HG03103 (cell line): ENCODE measurements around the gene LIPT1.
"Not testable (repeated sequence)": the region's sequence is repeated elsewhere in the genome, so short reads cannot be mapped to it uniquely, and the experiment has no call there.

ENCODE experiments used
- ATAC-seq: cut with Tn5 transposase; IDR thresholded peaks from one replicate; pipeline ENCODE4 v1.9.1; 2021; ENCODE audit warnings: low read depth; ENCODE audit not compliant: unreplicated experiment

LIPT1 gene

DNA sequence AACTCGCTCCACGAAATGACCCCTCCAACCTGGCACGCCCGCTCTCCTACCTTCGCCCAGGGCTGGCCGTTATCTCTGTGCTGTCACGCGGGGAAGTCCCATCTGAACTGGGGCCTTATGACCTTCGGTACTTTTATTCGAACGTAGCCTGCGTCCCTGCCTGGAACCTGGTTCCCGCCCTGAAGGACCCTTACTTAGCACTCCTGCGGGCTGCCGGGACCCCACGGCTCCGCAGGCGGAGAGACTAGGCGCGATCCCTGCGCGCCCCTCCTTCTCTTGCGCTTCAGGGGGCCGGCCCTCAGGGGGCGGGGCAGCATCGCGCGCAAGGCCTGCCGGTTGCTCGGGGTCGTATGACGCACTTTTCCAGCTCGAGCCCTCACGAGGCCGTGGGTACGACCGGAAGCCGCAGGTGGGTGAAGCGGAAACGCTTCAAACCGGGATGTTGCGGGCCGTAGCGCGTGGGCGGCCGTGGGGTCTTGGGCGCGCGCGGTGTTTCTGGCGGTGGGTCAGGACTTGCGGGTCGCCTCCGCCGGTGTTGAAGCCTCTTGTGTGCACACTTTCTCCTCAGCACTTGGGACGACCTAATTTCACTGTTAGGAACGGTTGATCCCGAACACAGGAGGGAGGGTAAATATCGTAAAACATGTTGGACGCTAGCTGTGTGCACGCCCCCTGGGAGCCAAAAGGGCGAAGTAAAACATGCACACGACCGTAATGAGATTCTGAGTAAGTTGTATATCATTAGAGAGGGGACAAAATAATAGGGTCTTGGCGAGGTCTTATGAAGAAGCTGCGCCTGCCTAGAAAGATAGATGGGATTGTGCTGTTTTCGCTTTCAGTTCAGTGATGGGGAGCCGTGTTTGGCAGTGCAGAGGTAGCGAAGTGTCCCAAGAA, at the start of gene LIPT1, which contains the start of gene TSGA10:
TSS of gene LIPT1 (plus strand) at position 325 of the 894 bp plus-strand sequence. CDS start 6,991 bp downstream, outside the sequence.
TSS of gene TSGA10 (minus strand) at position 300 of the 894 bp plus-strand sequence. CDS start 45,503 bp downstream, outside the sequence.
- ATAC-seq, result peak; percentile 90

DNA sequence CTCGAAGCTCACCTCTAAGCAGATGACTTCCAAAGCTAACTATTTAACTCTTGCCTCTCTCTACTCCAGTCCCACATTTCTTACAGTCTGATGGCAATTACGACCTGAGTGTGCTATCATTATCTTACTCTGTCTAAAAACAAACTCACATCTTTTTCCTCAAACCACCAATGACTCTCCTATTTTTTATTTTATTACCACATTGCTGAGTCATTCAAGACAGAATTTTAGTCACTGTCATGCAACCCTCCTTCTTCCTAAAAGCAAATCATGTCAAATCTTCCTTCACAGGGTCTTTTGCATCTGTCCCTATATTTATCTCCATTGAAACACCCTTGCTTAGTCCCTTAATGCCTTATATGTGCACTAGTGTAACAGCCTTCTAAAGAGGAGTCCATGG, 47.9 kb upstream of the LIPT1 start:
- ATAC-seq, result no peak

DNA sequence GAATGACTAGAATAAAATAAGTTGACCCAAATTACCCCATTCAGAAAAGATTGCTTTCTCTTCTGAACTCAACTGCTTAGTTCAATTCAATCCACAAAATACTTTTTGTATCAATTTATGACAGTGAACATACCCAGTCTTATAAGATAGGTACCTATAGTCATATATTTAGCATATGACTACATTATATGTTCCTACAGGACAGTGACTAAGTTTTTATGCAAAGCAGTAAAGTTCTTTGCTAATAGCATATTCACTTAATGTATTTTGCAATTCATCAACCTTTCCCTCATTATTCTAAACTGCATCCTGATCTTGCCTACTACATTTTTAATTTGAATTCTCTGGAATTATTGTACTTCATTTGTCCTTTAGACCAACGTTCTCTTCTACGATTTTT, 43.5 kb upstream of the LIPT1 start:
- ATAC-seq, result no peak

DNA sequence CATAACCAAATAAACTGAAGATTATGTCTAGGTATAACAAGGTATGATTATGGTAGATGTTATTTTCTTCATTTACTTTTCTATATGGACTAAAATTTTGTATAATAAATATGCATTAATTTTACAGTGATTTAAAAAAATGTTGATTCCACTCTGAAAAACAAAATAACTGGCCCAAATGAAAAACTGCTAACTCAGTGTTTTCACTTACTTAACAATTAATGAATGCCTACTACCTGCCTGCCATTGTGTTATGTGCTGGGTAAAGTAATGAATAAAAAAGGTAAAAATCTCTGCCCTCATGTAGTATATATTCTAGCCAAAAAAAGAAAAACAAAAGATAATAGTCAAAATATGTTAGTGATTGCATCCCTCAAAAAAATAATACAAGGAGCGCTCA, 42.8 kb upstream of the LIPT1 start:
- no peak for ATAC-seq

DNA sequence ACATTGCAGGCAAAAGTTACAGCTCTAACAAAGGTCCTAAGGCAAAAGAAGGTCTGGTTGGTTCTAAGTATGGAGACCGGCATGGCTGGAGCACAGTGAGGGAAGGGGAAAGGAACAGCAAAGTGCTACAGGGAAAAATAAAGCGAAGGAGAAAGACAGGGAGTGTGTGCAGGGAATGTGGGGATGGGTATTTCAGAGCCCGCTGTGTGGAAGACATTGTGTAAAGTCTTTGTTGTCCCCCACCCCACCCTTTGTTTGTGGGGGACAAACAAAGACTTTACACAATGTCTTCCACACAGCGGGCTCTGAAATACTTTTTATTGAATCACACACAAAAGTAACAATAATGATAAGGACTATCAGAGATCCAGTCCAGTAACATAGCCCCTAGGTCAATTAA, 42.1 kb upstream of the LIPT1 start:
- ATAC-seq, result no peak

DNA sequence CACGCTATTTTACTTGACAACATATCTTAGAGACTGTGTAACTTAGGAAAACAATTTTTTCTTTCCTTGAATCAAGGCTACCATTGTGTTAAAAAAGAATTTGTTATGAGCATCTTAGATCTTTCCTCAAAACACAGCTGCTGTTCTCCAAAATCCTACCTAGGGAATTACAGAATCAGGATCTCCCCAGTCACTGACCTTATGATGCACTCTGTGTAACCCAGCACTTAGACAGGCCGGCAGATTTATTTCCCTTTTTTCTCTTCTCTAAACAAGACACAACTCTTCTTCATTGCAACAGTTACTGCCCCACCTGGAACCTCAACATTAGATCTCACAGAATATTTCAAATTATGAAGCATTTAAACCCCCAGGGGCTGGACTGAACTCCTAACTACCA, 26.8 kb upstream of the LIPT1 start:
- no peak for ATAC-seq

DNA sequence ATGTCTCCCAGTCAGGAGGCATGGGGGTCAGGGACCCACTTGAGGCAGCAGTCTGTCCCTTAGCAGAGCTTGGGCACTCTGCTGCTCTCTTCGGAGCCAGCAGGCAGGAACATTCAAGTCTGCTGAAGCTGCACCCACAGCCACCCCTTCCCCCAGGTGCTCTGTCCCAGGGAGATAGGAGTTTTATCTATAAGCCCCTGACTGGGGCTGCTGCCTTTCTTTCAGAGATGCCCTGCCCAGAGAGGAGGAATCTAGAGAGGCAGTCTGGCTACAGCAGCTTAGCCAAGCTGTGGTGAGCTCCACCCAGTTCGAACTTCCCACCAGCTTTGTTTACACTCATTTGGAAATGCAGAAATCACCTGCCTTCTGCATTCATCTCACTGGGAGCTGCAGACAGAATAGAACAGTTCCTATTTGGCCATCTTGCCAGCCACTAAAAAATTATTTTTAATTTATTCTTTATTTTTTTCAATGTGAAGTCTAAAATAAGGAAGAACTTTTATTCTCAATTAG, 19.7 kb upstream of the LIPT1 start:
- ATAC-seq, result not testable (repeated sequence)

DNA sequence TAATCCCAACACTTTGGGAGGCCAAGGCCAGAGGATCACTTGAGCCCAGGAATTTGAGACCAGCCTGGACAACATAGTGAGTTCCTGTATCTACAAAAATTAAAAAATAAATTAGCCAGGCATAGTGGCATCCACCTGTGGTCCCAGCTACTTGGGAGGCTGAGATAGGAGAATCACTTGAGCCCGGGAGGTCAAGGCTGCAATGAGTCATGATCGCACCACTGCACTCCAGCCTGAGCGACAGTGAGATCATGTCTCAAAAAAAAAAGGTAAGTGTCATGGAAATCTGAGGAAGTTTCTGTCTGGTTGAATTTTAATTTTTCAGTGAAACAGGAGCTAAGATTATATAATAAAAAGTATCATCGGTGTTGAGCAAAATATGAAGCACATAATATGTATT, 15.8 kb upstream of the LIPT1 start:
- ATAC-seq, result no peak

DNA sequence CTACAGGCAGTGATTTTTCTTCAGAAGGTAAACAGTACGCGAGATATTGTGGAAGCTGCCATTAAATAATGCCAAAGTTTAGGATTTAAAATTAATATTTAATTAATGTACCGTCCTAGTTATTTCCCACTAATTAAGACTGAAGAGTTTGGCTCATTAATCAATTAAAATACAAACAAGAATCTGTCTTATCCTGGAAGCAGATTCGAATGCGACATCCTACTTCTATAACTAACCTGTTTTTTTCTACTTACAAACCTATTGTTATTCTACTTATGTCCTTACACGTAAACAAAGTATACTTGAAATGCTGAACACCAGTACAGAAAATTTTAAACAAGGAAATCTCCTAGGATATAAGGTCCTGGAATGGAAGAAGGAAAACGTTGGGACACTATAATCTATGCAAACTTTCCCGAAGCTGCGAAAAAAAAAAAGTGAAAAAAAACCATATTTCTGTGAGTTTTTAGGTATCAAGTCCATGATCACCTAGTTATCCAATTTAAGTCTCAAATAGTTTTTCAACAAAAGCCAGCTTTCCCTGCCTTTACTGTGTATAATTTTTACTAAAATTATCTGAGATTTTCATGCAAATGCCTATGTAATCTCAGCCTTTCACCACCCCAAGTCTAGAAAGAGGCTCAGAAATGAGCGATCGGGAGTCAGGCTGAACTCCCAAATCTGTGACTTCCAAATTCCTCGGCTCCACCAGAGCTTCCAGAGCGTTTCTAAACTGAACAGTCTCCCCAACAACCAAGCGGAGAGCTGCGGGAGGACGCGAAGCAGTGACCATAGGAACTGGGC, 14.5 kb upstream of the LIPT1 start:
- no peak for ATAC-seq

DNA sequence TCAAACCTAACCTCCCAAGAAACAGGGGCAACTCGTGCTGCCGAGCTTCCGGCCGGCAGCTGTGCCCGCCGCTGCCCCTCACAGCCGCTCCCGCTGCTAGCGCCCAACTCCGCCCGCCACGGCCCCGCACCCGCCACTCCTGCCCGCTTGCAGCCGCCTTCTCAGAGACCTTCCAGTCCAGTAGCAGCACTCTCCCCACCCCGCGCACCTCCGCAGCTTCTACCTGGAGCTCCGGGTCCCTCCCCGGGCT, 14.0 kb upstream of the LIPT1 start:
- ATAC-seq, result peak; percentile 31

DNA sequence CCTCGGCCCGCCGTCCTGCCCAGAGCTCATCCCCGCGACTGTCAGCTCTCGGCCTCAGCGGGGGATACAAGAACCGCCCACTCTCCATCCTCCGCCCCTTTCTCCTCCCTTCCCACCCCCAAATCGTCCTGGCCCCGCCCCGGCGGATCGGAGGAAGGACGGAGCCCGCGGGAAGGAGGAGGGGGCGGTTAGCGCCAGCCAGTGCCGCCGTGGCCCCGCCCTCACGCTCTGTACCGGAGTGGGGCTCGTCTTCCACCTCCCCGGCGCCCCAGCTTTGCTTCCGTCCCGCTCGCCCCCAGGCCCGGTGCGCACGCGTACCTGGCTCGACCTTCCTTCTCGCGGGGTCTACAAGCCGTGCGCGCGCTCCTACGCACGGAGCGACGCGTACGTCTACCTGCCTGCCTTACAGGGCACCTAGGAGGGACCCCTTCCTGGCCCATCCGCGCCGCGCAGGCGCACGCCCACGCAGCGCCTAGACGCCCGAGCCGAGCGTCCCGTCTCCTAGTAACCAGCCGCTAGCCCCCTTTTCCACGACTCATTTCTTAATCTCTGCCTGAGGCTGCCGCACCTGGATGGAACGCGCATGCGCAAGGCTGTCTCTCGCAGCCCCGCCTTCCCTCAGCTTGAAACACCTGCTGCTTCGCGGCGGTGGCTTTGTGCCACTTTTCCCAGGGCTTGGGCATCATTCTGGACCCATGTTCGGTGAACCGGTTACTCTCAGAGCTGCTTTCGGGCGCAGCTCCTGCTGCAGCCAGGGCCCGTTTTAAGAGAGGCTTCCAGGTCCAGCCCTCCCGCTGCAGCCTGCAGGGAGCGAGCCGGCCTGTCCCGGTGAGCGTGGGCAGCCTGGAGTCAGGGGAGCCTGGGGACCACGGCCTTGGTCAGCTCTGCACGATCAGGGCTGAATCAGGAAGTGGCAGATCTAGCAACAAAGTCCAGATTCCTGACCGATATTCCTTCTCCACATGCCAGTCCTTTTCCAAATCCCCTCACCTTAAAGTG, 13.4 kb upstream of the LIPT1 start, which contains the start of gene C2orf15:
TSS of gene C2orf15 (plus strand) at position 598 of the 999 bp plus-strand sequence. CDS start 8,852 bp downstream, outside the sequence.
- peak; percentile 83 for ATAC-seq

DNA sequence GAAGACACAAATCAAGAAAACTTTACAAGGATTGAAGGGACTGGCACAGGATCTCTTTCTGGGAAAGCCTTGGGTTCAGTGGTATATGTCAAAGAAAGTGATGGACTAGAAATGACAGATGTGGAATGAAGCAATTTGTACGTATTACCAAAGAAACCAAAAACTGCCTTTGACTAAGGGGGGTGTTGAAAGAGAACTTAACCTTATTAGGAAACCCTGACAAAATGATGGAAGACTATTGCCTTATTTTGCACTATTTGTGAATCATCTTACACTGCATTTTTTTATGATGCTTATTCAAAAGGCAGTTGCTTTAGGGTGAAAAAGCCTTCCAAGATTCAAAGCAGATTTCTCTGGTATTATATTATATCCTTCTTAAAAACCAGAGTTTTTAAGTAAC, 4.1 kb upstream of the LIPT1 start:
- ATAC-seq, result no peak

DNA sequence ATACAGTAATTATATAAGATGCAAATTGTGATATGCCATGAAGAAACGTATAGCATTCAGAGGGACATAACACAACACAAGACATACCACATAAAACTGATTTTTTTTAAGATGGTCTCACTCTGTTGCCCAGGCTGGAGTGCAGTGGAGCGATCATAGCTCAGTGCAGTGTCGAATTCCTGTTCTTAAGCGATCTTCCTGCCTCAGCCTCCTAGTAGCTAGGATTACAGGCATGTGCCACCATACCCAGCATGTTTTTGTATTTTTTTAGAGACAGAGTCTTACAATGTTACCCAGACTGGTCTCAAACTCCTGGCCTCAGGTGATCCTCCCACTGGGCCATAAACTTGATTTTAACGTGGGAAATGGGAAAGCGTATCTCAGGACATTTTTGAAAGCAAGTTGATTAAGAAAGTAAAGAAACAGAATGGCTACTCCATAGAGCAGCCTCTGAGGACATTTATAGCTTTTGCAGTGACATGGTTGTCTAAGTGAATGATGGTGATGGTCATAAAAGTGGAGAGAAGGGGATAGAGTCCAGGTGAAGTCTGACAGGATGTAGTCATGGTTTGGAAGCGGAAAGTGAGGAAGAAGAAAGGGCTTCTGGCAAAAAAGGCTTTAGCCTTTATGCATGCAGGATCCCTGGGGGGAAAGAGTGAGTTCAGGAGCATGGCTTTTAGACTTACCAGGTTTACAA, 2.4 kb upstream of the LIPT1 start:
- no peak for ATAC-seq

DNA sequence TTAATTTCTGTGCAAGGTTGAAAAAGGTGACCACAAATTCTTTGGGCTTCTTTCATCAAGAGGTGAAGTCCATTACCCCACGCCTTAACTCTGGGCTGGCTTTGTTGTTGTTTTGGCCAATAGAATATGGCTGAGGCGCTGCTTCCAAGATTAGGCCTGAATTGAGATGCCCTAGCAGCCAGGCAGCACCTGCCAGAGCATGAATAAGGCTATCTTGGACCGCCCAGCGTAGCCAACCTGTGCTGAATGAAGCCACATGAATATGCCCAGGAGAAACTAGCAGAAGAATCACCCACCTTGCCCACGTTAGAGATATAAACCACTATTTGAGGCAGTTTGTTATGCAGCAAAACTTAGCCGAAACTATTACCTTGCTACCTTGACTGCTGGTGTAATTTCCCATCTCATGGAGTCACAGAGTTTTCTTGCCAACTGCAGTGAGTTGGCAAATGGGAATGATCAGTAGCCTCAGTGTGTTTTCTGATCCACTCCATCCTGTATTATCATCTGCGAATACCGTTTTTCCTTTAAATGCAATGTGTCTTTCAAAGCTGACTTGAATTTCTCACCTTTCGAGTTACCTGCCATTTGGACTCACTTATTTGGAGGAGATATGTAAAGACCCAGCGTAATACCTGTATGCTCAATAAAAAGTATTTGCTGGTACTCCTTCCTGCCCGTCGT, 704 bp upstream of the LIPT1 start:
- no peak for ATAC-seq

DNA sequence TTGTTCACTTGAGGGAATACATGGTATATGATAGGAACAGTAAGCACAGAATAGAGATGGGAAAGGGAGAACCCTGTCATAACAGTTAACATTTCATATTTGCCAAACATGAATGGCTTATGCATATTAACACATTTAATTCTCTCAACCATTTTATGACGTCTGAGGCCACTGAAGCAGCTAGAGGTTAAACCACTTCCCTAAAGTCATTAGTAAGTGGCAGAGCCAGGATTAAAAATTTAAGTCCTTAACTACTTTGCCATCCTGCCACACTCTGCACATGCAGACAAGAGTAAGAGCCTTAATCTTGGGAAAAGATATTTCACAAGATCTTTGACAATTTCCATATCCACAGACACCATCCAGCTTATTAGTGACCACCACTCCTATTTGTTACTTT, 2.1 kb downstream of the LIPT1 start:
- ATAC-seq, result no peak

DNA sequence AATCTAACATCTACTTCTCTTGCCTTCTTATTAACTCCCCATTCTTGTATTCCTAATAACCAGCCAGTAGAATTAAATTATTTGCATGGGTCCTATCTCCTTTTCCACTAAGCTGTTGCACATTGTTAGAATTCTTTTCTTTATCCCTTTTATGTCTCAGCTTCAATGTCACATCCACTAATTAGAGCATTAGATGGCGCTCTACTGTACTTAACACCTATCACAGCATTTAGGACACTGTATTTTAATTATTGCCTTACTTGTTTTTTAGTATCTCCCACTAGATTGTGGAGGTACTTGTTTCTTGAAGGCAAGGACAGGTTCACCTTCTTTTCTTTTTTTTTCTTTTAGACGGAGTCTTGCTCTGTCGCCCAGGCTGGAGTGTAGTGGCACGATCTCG, 3.8 kb downstream of the LIPT1 start:
- no peak for ATAC-seq

DNA sequence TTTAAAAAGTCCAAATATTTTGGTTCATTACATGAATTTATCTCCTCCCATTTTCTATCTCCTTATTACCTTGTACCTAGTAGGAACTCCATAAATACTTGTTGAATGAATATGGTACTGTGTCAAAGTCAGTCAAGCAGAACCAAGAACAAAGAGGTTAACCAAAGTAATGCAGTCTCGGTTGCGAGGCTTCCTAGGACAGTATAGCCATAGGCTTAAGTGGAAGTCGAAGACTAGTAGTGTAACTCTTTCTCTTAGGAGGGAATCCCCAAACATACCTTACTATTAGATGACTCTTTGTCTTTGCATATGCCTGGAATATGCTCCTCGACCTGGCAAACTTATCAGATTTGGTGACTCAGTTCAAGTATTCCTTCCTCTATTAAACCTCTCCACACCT, 4.8 kb downstream of the LIPT1 start:
- ATAC-seq, result no peak

DNA sequence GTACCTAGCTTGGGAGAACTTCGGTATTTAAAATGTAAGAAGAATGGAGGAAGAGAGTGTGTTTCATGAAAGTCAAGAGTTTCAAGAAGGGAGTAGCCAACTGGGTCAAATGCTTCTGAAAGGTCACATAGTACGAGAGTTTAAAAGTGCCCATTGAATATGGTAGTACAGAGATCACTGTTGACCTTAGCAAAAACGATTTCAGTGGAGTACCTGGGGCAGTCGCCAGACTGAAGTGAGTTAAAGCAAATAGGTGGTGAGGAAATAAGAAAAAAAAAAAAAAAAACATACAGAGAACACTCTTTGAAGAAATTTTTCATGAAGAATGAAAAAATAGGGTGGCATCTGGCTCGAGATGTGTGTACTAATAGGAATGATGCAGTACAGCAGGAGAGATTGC, 11.5 kb downstream of the LIPT1 start:
- ATAC-seq, result no peak

DNA sequence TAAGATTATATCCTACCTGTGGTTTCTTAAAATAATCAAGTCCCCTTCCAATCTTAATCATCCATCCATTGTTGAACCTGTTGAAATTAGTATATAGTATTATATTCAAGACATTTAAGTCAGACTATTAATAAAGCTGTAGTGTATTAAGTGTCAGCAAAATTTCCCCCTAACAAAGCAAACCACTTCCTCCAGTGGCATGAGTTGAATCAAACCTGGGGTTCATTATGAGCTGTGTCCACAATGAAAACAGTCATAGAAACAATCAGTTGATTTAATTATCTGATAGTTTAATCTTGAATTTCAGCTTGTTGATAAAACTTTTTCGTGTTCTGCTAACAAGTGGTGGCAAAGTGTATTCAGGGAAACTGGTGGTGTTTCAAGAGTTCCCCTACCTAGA, 14.8 kb downstream of the LIPT1 start:
- ATAC-seq, result no peak
